Esophagus muscularis mucosa (tissue), 4 donors: ENCODE results near the gene TNPO3. TPM values are rescaled to one million over a fixed set of nuclear protein-coding genes. Genes with fewer than 3 reads are reported as not detected.

Experiments
- DNase-seq: peaks from one replicate; pipeline ENCODE4 v3.0.0-alpha.2; 2017; ENCODE audit errors: extremely low spot score
- H3K27ac ChIP-seq, 4 donors: fragments of 200-600 bp; sonication (generic); replicated peaks in 1 of 4; 1 replicate in 3 of 4; 2 replicates in 1 of 4; pipeline ENCODE4 v1.5.1; 2016 to 2019; ENCODE audit warnings: mild to moderate bottlenecking in 1 of 4
- H3K27me3 ChIP-seq, 4 donors: fragments of 200-600 bp; sonication (generic); one replicate each; pipeline versions ENCODE4 v1.5.1 to v1.6.0; 2016 to 2019
- H3K36me3 ChIP-seq, 4 donors: fragments of 200-600 bp; sonication (generic); one replicate each; pipeline ENCODE4 v1.5.1; 2016 to 2019
- H3K4me1 ChIP-seq, 4 donors: fragments of 200-600 bp; sonication (generic); one replicate each; pipeline ENCODE4 v1.5.1; 2016 to 2019
- H3K4me3 ChIP-seq, 4 donors: fragments of 200-600 bp; sonication (generic); 1 replicate in 2 of 4; 2 replicates in 2 of 4; pipeline ENCODE4 v1.5.1; 2016 to 2019; ENCODE audit warnings: mild to moderate bottlenecking in 4 of 4, moderate library complexity in 1 of 4
- H3K9me3 ChIP-seq, 4 donors: fragments of 200-600 bp; sonication (generic); 1 replicate in 3 of 4; 2 replicates in 1 of 4; pipeline ENCODE4 v1.5.1; 2016 to 2019
- EP300 ChIP-seq: sonication (generic); formaldehyde crosslinking; IDR thresholded peaks from one replicate; pipeline ENCODE4 v1.6.1; 2017; ENCODE audit warnings: antibody characterized with exemption
- POLR2A ChIP-seq: fragments of 450-650 bp; IDR thresholded peaks from one replicate; pipeline ENCODE4 v1.6.1; 2017; ENCODE audit warnings: antibody characterized with exemption, moderate library complexity, mild to moderate bottlenecking, low read depth
- POLR2AphosphoS5 ChIP-seq, 2 donors: sonication (generic); formaldehyde crosslinking; IDR thresholded peaks; one replicate each; pipeline ENCODE4 v1.6.1; 2017; ENCODE audit warnings: antibody characterized with exemption in 2 of 2
- WGBS: methylation state at CpG from one replicate; pipeline ENCODE4 v1.1.5; 2018; 5-methylcytosine and 5-hydroxymethylcytosine counted together
- intact Hi-C: fragments of 100-400 bp; cut with DNase I; formaldehyde crosslinking; loops from one replicate; pipeline ENCODE4 v1.15.1; 2023
- total RNA-seq, 4 donors: library from RNA; depleted of rRNA; stranded (reverse); fragments of >200 nt; gene quantifications; one replicate each; pipeline versions ENCODE4 v1.1.0 to v1.2.1, GENCODE V29; 2016
- TF ChIP-seq, protein P1 (sequence below), 3 experiments: fragments of 200-600 bp in 2 of 3; fragments of 450-650 bp in 1 of 3; sonication (generic) in 2 of 3; IDR thresholded peaks; one replicate each; pipeline ENCODE4 v1.5.1; 2017 to 2019; ENCODE audit warnings: antibody characterized with exemption in 3 of 3, mild to moderate bottlenecking in 2 of 3, moderate library complexity in 1 of 3

The TNPO3 gene
- total RNA-seq, 4 donors from 2014 or later = 35.7 to 46.2 (median 38.1) TPM

GRCh38 chr7:129091484-129092002 is 36.6 kb upstream of the TNPO3 start:
- DNase-seq = peak; percentile 95
- Histone ChIP-seq H3K4me1 (peaks cover 0 to 6% (median 3%) of the 10 kb centered on the region in 4 donors), H3K4me3 (no peak overlapping the region), H3K36me3 (no peaks in the 10 kb centered on the region), H3K27ac (no peak overlapping the region), H3K9me3 (no peaks in the 10 kb centered on the region), H3K27me3 (peaks cover 0 to 7% (median 0%) of the 10 kb centered on the region in 4 donors)
- WGBS = 11% methylated on average over 11 of the region's 11 CpGs
- intact Hi-C loops = loop anchor here (5.0 kb wide), 1 partner anchor 184 kb away; no protein-coding TSS in a partner anchor
- TF ChIP-seq POLR2A = no peak
- TF ChIP-seq, protein P1, sequence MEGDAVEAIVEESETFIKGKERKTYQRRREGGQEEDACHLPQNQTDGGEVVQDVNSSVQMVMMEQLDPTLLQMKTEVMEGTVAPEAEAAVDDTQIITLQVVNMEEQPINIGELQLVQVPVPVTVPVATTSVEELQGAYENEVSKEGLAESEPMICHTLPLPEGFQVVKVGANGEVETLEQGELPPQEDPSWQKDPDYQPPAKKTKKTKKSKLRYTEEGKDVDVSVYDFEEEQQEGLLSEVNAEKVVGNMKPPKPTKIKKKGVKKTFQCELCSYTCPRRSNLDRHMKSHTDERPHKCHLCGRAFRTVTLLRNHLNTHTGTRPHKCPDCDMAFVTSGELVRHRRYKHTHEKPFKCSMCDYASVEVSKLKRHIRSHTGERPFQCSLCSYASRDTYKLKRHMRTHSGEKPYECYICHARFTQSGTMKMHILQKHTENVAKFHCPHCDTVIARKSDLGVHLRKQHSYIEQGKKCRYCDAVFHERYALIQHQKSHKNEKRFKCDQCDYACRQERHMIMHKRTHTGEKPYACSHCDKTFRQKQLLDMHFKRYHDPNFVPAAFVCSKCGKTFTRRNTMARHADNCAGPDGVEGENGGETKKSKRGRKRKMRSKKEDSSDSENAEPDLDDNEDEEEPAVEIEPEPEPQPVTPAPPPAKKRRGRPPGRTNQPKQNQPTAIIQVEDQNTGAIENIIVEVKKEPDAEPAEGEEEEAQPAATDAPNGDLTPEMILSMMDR (IDR thresholded peaks at IDR 0.05) = peak in 2 of 3 experiments; percentile 89 to 92

DNA sequence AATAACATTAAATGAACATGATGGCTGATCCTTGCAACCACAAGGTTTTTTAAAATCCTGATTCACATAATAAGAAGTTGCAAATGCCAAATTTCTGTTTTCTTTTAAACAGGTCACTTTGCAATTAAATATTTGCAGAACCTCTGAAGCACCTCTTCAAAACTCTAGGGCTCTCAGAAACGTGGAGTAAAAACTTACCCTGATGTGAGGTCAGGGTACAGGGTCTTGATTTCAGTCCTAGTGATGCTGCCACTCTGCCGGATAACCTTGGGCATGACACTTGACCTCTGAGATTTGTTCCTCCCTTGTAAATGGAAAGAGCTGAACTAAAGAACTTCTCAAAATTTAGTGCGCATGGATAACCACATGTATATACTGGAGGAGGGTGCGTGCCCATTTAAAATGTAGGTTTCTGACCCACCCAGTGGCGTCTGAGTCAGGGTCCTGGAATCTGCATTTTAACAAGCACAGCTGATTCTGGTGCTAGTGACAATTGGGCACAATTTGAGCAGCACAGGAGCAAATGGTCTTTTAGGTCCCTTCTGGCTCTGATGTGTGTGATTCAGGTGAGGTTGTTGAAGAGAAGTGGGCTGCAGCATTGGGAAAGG is 35.5 kb upstream of the TNPO3 start:
- peaks cover 0 to 8% (median 4%) of the 10 kb centered on the region in 4 donors for H3K27me3 ChIP-seq
- no peaks in the 10 kb centered on the region for H3K9me3 ChIP-seq
- 60% methylated on average over 5 of the region's 5 CpGs for WGBS
- intact Hi-C loops = loop anchor here (5.0 kb wide), 1 partner anchor 183 kb away; no protein-coding TSS in a partner anchor
- H3K4me3 ChIP-seq = no peak overlapping the region
- no peak overlapping the region for H3K27ac ChIP-seq
- DNase-seq = no peak
- peaks cover 0 to 6% (median 3%) of the 10 kb centered on the region in 4 donors for H3K4me1 ChIP-seq
- no peak for TF ChIP-seq POLR2A
- TF ChIP-seq EP300 = no peak
- TF ChIP-seq, protein P1 (IDR thresholded peaks at IDR 0.05) = no peak
- TF ChIP-seq POLR2AphosphoS5 (IDR thresholded peaks at IDR 0.05) = no peak
- H3K36me3 ChIP-seq = no peaks in the 10 kb centered on the region

GRCh38 chr7:129089521-129090212 is 34.8 kb upstream of the TNPO3 start:
- 36% methylated on average over 4 of the region's 4 CpGs for WGBS
- H3K27me3 ChIP-seq = peaks cover 0 to 8% (median 4%) of the 10 kb centered on the region in 4 donors

DNA sequence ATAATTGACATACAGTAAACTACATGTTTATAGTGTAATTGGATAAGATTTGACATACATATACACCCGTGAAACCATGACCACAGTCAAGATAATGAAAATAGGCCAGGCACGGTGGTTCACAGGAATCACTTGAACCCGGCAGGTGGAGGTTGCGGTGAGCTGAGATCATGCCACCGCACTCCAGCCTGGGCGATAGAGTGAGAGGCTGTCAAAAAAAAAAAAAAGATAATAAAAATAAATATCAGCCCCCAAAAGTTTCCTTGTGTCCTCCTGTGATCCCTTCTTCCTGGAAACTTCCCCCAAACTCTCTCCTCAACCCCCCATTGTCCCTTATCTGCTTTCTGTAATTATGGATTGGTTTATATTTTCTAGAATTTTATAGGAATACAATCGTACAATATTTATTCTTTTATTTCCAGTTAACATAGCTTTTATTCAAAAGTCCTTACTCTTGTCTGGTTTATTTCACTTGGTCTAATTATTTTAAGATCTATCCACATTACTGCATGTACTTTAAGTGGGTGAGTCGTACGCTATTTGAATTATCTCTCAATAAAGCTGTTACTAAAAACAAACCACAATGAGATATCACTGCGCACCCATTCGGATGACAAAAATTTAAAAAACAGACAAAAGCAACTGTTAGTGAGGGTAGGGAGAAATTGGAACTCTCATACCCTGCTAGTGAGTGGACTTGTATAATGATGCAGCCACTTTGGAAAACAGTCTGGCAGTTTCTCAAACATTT is 30.1 kb upstream of the TNPO3 start:
- intact Hi-C loops = no loop called here
- 60% methylated on average over 11 of the region's 11 CpGs for WGBS
- Histone ChIP-seq H3K27me3 (peaks cover 0 to 19% (median 4%) of the 10 kb centered on the region in 4 donors), H3K4me1 (no peaks in the 10 kb centered on the region), H3K4me3 (no peak overlapping the region), H3K36me3 (no peaks in the 10 kb centered on the region), H3K27ac (no peak overlapping the region), H3K9me3 (no peaks in the 10 kb centered on the region)
- TF ChIP-seq POLR2A (no peak), POLR2AphosphoS5 (IDR thresholded peaks at IDR 0.05) (no peak), EP300 (no peak)
- TF ChIP-seq, protein P1 (IDR thresholded peaks at IDR 0.05) = no peak
- no peak for DNase-seq

More at GRCh38 chr7:129089521-129090212, 34.8 kb upstream of the TNPO3 start:
- TF ChIP-seq, protein P1 (IDR thresholded peaks at IDR 0.05) = no peak
- TF ChIP-seq POLR2A = no peak
- TF ChIP-seq EP300 = no peak
- TF ChIP-seq POLR2AphosphoS5 (IDR thresholded peaks at IDR 0.05) = no peak
- intact Hi-C loops = loop anchor here (5.0 kb wide), 1 partner anchor 182 kb away; no protein-coding TSS in a partner anchor
- Histone ChIP-seq H3K4me3 (no peak overlapping the region), H3K27ac (no peak overlapping the region), H3K36me3 (no peaks in the 10 kb centered on the region), H3K9me3 (no peaks in the 10 kb centered on the region), H3K4me1 (peaks cover 0 to 6% (median 3%) of the 10 kb centered on the region in 4 donors)
- DNase-seq = no peak
